ENCODE data around the gene NEDD4. TPM values are rescaled to one million over a fixed set of nuclear protein-coding genes. Genes with fewer than 3 reads are reported as not detected.
A peak's percentile ranks its signal among the peaks of the same experiment; 100 is the strongest.
"Not testable (repeated sequence)": the region's sequence is repeated elsewhere in the genome, so short reads cannot be mapped to it uniquely, and the experiment has no call there.

Gene NEDD4
- total RNA-seq, 6 experiments from 2014 or later: 16.0 to 65.3 (median 22.4) TPM

DNA sequence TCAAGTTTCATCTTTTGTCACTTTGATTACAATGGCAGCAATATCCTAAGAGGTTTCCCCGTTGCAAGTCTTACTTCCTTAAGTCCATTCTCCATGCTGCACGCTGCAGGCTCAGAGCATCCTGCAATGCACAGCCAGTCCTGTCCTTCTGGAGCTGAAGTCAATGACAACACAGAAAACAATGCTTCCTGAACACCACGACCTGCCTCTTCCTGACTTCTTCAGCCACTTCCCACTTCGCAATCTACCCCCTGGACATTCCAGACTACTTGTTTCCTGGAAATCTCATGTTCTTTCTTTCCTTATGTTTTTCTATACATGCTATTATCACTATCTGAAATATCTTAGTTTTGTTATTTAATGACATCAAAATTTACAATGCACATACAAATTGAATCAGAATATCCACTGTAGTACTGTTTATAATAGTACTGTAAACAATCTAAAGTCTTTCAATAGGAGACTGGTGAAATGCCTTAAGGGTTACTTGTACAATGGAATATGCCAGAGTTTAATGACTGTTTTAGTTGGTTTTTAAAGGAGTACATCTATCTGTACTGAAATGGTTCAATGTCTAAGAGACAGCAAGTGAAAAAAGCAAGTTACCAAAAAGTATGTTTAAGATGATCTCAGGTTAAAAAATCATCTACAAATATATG, 136.8 kb downstream of the NEDD4 start:
- intact Hi-C loops (cut with DNase I): no loop called here
- Histone ChIP-seq H3K9me3 (no peaks in the 10 kb centered on the region), H3K36me3 (peaks cover 0 to 58% (median 12%) of the 10 kb centered on the region in 4 donors), H3K27me3 (no peaks in the 10 kb centered on the region), H3K27ac (no peak overlapping the region), H3K4me3 (no peak overlapping the region), H3K4me1 (no peaks in the 10 kb centered on the region)
- 59% methylated on average over 4 of the region's 4 CpGs for WGBS (ENCODE audit: insufficient coverage, low coverage, low lambda C conversion rate, missing lambda C conversion rate)
- DNase-seq: no peak
- TF ChIP-seq, protein P1, sequence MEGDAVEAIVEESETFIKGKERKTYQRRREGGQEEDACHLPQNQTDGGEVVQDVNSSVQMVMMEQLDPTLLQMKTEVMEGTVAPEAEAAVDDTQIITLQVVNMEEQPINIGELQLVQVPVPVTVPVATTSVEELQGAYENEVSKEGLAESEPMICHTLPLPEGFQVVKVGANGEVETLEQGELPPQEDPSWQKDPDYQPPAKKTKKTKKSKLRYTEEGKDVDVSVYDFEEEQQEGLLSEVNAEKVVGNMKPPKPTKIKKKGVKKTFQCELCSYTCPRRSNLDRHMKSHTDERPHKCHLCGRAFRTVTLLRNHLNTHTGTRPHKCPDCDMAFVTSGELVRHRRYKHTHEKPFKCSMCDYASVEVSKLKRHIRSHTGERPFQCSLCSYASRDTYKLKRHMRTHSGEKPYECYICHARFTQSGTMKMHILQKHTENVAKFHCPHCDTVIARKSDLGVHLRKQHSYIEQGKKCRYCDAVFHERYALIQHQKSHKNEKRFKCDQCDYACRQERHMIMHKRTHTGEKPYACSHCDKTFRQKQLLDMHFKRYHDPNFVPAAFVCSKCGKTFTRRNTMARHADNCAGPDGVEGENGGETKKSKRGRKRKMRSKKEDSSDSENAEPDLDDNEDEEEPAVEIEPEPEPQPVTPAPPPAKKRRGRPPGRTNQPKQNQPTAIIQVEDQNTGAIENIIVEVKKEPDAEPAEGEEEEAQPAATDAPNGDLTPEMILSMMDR (IDR thresholded peaks at IDR 0.05): no peak
- no peak for TF ChIP-seq POLR2A (IDR thresholded peaks at IDR 0.05)
- ATAC-seq: peak in 1 of 4 donors; percentile 31

DNA sequence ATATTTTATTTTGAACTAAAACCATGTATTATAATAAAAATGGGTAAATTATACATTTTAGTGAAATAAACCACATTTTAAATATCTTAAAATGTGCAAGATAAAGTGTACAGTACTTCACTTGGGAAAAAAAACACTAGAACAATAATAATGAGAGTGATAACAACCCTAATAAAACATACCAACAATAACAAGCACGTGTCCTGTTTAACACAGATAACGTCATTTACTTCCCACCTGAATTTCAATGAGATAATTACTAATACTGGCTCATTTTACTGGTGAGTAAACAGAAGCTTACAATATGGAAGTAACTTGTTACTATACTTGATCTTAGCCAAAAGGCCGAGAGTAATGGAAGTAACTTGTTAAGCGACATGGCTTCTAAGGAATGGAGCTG, 140.3 kb downstream of the NEDD4 start:
- Histone ChIP-seq H3K4me3 (no peak overlapping the region), H3K4me1 (no peaks in the 10 kb centered on the region), H3K27ac (no peak overlapping the region), H3K27me3 (no peaks in the 10 kb centered on the region), H3K36me3 (peaks cover 0 to 48% (median 7%) of the 10 kb centered on the region in 4 donors), H3K9me3 (no peaks in the 10 kb centered on the region)
- intact Hi-C loops (cut with DNase I): no loop called here
- TF ChIP-seq, protein P1 (IDR thresholded peaks at IDR 0.05): no peak
- no peak for TF ChIP-seq POLR2A (IDR thresholded peaks at IDR 0.05)
- no peak for ATAC-seq
- no peak for DNase-seq
- 78% methylated on average over 4 of the region's 4 CpGs for WGBS (ENCODE audit: insufficient coverage, low coverage, low lambda C conversion rate, missing lambda C conversion rate)

DNA sequence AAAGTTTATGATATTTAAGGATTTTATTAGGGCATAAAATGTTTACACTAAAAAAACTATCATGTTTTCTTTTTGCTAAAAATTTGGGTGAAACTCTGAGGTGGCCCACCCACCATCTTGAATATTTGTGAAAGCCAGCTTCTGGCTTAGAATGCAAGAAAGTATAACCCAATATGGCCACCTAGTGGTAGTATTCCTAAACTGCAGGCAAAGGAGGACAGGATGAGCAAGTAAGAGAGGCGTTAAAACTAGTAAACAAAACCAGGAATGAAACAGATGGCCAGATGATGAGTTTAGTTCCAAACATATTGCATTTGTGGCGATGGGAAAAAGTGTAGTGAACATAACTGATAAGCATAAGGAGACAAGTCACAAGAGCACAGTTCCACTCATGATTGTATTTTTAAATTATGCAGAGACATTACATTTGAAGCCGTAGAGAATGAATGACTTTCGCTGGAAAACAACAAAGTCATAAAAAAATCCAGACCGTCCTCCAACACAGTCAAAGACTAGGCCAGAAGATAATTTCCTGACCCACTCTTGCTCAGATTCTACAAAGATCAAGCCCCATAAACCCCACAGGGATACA, 147.2 kb downstream of the NEDD4 start:
- Histone ChIP-seq H3K4me1 (no peaks in the 10 kb centered on the region), H3K9me3 (no peaks in the 10 kb centered on the region), H3K36me3 (peaks cover 0 to 27% (median 5%) of the 10 kb centered on the region in 4 donors), H3K27ac (no peak overlapping the region), H3K27me3 (no peaks in the 10 kb centered on the region), H3K4me3 (no peak overlapping the region)
- intact Hi-C loops (cut with DNase I): loop anchor here in 1 of 2 donors (10.0 kb wide), 1 partner anchor 201 kb away; no protein-coding TSS in a partner anchor
- TF ChIP-seq, protein P1 (IDR thresholded peaks at IDR 0.05): peak; percentile 72 to 91 (median 84)
- no peak for TF ChIP-seq POLR2A (IDR thresholded peaks at IDR 0.05)
- ATAC-seq (peak; percentile 77 to 88 (median 82)), DNase-seq (no peak)
- 50% methylated on average over 5 of the region's 5 CpGs for WGBS (ENCODE audit: insufficient coverage, low coverage, low lambda C conversion rate, missing lambda C conversion rate)

DNA sequence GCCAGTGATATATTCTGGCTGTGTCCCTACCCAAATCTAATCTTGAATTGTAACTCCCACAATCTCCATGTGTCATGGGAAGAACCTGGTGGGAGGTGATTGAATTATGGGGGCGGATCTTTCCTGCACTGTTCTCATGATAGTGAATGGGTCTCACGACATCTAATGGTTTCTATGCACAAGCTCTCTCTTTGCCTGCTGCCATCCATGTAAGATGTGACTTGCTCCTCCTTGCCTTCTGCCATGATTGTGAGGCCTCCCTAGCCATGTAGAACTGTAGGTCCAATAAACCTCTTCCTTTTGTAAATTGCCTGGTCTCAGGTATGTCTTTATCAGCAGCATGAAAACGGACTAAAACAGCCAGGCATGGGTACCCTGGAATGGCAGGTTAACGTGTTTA, 150.5 kb downstream of the NEDD4 start:
- not testable (repeated sequence) for H3K27me3 ChIP-seq, ATAC-seq, H3K9me3 ChIP-seq, H3K27ac ChIP-seq, DNase-seq, H3K4me1 ChIP-seq, H3K4me3 ChIP-seq
- 94% methylated on average over 4 of the region's 4 CpGs for WGBS (ENCODE audit: insufficient coverage, low coverage, low lambda C conversion rate, missing lambda C conversion rate)
- intact Hi-C loops (cut with DNase I): loop anchor here in 1 of 2 donors (10.0 kb wide), 1 partner anchor 198 kb away; no protein-coding TSS in a partner anchor
- H3K36me3 ChIP-seq: peaks cover 0 to 23% (median 10%) of the 10 kb centered on the region in 4 donors

DNA sequence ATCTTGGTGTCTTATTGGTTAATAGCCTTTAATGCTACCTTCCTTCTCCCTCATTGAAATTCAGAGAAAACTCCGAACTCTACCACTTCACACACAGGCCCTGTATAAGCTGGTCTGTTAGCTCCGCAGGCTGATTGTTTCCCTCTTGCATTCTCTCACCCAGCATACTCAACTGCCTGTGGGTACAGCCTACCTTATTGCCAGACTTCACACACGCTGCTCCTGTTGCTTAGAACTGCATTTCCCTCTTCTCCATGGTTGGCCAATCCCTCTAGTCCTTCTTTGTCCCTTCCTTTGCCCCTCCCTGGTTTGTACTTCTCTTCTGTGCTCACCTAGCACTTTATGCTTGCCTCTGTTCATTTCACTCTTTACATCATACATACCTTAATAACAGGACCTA, 157.5 kb downstream of the NEDD4 start:
- intact Hi-C loops (cut with DNase I): no loop called here
- 96% methylated on average over 3 of the region's 3 CpGs for WGBS (ENCODE audit: insufficient coverage, low coverage, low lambda C conversion rate, missing lambda C conversion rate)
- DNase-seq (no peak), ATAC-seq (no peak)
- no peaks in the 10 kb centered on the region for H3K27me3 ChIP-seq
- H3K27ac ChIP-seq: no peak overlapping the region
- no peaks in the 10 kb centered on the region for H3K4me1 ChIP-seq
- H3K9me3 ChIP-seq: no peaks in the 10 kb centered on the region
- TF ChIP-seq, protein P1 (IDR thresholded peaks at IDR 0.05): no peak
- TF ChIP-seq POLR2A (IDR thresholded peaks at IDR 0.05): no peak
- H3K36me3 ChIP-seq: peaks cover 0 to 30% (median 15%) of the 10 kb centered on the region in 4 donors
- no peak overlapping the region for H3K4me3 ChIP-seq
